Keratinocyte (primary cell): ENCODE data around the gene PRICKLE3.

ENCODE experiments used
- EZH2 ChIP-seq: IDR thresholded peaks from one replicate; pipeline ENCODE4 v1.6.1; 2012; ENCODE audit warnings: inconsistent platforms, mild to moderate bottlenecking, low read length, moderate library complexity
- TF ChIP-seq, protein P1 (sequence below), 3 experiments: IDR thresholded peaks in 1 of 3; conservative IDR thresholded peaks in 1 of 3; optimal IDR thresholded peaks in 1 of 3; 2 replicates in 2 of 3; 3 replicates in 1 of 3; pipeline versions ENCODE3 to v1.5.1; 2011; ENCODE audit warnings: low read length in 3 of 3, mild to moderate bottlenecking in 3 of 3, moderate library complexity in 2 of 3, control low read depth in 1 of 3, inconsistent platforms in 1 of 3; ENCODE audit not compliant: insufficient read depth in 2 of 3; ENCODE audit errors: extremely low read depth in 1 of 3

GRCh38 chrX:49227726-49228125, 41.6 kb upstream of the PRICKLE3 start:
- TF ChIP-seq, protein P1, sequence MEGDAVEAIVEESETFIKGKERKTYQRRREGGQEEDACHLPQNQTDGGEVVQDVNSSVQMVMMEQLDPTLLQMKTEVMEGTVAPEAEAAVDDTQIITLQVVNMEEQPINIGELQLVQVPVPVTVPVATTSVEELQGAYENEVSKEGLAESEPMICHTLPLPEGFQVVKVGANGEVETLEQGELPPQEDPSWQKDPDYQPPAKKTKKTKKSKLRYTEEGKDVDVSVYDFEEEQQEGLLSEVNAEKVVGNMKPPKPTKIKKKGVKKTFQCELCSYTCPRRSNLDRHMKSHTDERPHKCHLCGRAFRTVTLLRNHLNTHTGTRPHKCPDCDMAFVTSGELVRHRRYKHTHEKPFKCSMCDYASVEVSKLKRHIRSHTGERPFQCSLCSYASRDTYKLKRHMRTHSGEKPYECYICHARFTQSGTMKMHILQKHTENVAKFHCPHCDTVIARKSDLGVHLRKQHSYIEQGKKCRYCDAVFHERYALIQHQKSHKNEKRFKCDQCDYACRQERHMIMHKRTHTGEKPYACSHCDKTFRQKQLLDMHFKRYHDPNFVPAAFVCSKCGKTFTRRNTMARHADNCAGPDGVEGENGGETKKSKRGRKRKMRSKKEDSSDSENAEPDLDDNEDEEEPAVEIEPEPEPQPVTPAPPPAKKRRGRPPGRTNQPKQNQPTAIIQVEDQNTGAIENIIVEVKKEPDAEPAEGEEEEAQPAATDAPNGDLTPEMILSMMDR (optimal IDR thresholded peaks at IDR 0.05 in 1 of 3, IDR thresholded peaks at IDR 0.05 in 1 of 3, conservative IDR thresholded peaks at IDR 0.05 in 1 of 3; ENCODE audit: extremely low read depth in 1 of 3, insufficient read depth in 2 of 3, low read length in 3 of 3): no peak
- no peak for TF ChIP-seq EZH2
